Mammary epithelial cell (primary cell): ENCODE data around the gene FAHD1.

Experiments used
- EZH2 ChIP-seq: IDR thresholded peaks from 2 replicates; pipeline ENCODE4 v1.6.1; 2012; ENCODE audit warnings: low read length, inconsistent platforms, borderline replicate concordance
- TF ChIP-seq, protein P1 (sequence below), 2 donors: IDR thresholded peaks in 1 of 2; conservative IDR thresholded peaks in 1 of 2; 2 replicates each; pipeline ENCODE4 v1.5.1; 2011 to 2012; ENCODE audit warnings: inconsistent platforms in 2 of 2, low read length in 2 of 2, mild to moderate bottlenecking in 2 of 2, control low read depth in 1 of 2, low read depth in 1 of 2; ENCODE audit not compliant: insufficient read depth in 1 of 2; ENCODE audit errors: extremely low read depth in 1 of 2

DNA sequence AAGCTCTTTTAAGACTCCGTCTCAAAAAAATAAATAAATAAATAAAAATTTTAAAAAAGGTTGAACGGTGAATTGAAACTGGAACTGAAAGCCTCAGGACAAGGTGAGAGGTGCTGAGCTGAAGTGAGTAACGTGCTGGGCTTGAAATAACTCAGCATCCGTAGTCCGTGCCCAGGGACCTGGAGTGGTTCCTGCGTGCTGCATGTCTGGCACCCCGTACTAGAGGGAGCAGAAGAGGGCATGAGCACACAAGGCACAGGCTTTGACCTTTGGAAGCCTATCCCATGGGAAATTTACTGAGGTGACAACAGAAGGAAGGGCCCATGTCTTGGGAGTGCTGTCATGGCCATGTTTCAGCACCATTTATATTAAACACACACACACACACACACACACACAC is 49.5 kb downstream of the FAHD1 start:
- TF ChIP-seq, protein P1, sequence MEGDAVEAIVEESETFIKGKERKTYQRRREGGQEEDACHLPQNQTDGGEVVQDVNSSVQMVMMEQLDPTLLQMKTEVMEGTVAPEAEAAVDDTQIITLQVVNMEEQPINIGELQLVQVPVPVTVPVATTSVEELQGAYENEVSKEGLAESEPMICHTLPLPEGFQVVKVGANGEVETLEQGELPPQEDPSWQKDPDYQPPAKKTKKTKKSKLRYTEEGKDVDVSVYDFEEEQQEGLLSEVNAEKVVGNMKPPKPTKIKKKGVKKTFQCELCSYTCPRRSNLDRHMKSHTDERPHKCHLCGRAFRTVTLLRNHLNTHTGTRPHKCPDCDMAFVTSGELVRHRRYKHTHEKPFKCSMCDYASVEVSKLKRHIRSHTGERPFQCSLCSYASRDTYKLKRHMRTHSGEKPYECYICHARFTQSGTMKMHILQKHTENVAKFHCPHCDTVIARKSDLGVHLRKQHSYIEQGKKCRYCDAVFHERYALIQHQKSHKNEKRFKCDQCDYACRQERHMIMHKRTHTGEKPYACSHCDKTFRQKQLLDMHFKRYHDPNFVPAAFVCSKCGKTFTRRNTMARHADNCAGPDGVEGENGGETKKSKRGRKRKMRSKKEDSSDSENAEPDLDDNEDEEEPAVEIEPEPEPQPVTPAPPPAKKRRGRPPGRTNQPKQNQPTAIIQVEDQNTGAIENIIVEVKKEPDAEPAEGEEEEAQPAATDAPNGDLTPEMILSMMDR (conservative IDR thresholded peaks at IDR 0.05 in 1 of 2, IDR thresholded peaks at IDR 0.05 in 1 of 2; ENCODE audit: extremely low read depth in 1 of 2, insufficient read depth in 1 of 2, low read depth in 1 of 2, low read length in 2 of 2) = no peak
- no peak for TF ChIP-seq EZH2
